ENCODE results near the gene PPP1R14B. TPM values are rescaled to one million over a fixed set of nuclear protein-coding genes. Genes with fewer than 3 reads are reported as not detected.

The PPP1R14B gene
- 186 TPM for total RNA-seq
- long read RNA-seq, transcript PPP1R14B-201 (4 exons, 982 nt) = major isoform, 7 of 8 reads
- long read RNA-seq, partial matches to known transcripts = 0 of 8 reads
- long read RNA-seq, other reads (novel, unspliced or antisense) = 1 of 8 reads

GRCh38 chr11:64246871-64247728 is at the start of gene PPP1R14B:
PPP1R14B (minus strand) TSS chr11:64246943; CDS start chr11:64246673, 270 bp downstream.
- DNase-seq (ENCODE audit: low spot score) = no peak

- DNase-seq (ENCODE audit: low spot score) = no peak
These were observed 49.5 kb upstream of the PPP1R14B start for GRCh38 chr11:64296236-64296635.

- no peak for DNase-seq (ENCODE audit: low spot score)
These were observed 49.0 kb upstream of the PPP1R14B start for GRCh38 chr11:64295760-64296159.

GRCh38 chr11:64294774-64295173 is 48.0 kb upstream of the PPP1R14B start:
- DNase-seq (ENCODE audit: low spot score) = no peak

GRCh38 chr11:64292460-64293254 is 45.9 kb upstream of the PPP1R14B start:
- DNase-seq (ENCODE audit: low spot score) = no peak

GRCh38 chr11:64291752-64292459 is 45.2 kb upstream of the PPP1R14B start:
- DNase-seq (ENCODE audit: low spot score) = no peak

- no peak for DNase-seq (ENCODE audit: low spot score)
These were observed 44.6 kb upstream of the PPP1R14B start, which contains the start of gene KCNK4 for GRCh38 chr11:64291262-64291751. KCNK4 (plus strand) TSS chr11:64291302; CDS start chr11:64293019, 1,717 bp downstream.

GRCh38 chr11:64290352-64291261 is 43.9 kb upstream of the PPP1R14B start:
- no peak for DNase-seq (ENCODE audit: low spot score)

GRCh38 chr11:64289002-64289564 is 42.3 kb upstream of the PPP1R14B start:
- DNase-seq (ENCODE audit: low spot score) = no peak

GRCh38 chr11:64288353-64288750 is 41.6 kb upstream of the PPP1R14B start:
- DNase-seq (ENCODE audit: low spot score) = no peak

- no peak for DNase-seq (ENCODE audit: low spot score)
These were observed 41.1 kb upstream of the PPP1R14B start for GRCh38 chr11:64287676-64288352.

- DNase-seq (ENCODE audit: low spot score) = no peak
These were observed 40.0 kb upstream of the PPP1R14B start for GRCh38 chr11:64286801-64287159.

GRCh38 chr11:64285885-64286800 is 39.4 kb upstream of the PPP1R14B start:
- no peak for DNase-seq (ENCODE audit: low spot score)

- peak; percentile 97 for DNase-seq (ENCODE audit: low spot score)
These were observed 38.5 kb upstream of the PPP1R14B start, which contains the start of gene GPR137 for GRCh38 chr11:64284962-64285884. GPR137 (plus strand) TSS chr11:64285848; CDS start chr11:64286525, 677 bp downstream.

GRCh38 chr11:64284048-64284961 is 37.6 kb upstream of the PPP1R14B start, which contains the start of gene BAD:
BAD (minus strand) TSS chr11:64284665; CDS start chr11:64284368, 297 bp downstream.
- DNase-seq (ENCODE audit: low spot score) = peak; percentile 98

- DNase-seq (ENCODE audit: low spot score) = no peak
These were observed 36.3 kb upstream of the PPP1R14B start for GRCh38 chr11:64283092-64283491.

Data from mesenteric fat pad (tissue), 1 donor.